CD4-positive, alpha-beta T cell treated with Interleukin-10 for 1 hour (primary cell): Measurements from ENCODE around the gene NCAM1.
"Not testable (repeated sequence)": the region's sequence is repeated elsewhere in the genome, so short reads cannot be mapped to it uniquely, and the experiment has no call there.

Source experiments
- DNase-seq: peaks from one replicate; pipeline ENCODE4 v3.0.0-alpha.2; 2020

Gene NCAM1

DNA sequence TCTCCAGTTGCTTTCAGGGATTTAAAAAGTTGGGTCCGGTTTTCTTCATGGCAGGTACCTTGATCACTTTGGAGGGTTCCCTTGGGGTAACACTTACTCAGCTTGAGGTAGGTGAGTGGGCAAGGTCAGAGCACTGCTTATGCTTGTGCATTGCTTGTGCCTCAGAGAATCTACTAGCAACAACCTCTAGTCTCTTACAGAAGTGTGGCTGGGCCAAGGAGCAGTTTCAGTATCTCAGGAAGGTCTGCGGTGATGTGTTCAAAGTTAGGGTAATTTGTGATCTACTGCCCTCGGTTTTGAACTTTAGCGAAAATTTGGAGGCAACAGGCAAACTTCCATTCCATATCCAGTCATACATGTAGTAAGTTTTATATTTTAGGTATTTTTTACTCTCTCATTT lies 62.8 kb downstream of the NCAM1 start:
- no peak for DNase-seq

DNA sequence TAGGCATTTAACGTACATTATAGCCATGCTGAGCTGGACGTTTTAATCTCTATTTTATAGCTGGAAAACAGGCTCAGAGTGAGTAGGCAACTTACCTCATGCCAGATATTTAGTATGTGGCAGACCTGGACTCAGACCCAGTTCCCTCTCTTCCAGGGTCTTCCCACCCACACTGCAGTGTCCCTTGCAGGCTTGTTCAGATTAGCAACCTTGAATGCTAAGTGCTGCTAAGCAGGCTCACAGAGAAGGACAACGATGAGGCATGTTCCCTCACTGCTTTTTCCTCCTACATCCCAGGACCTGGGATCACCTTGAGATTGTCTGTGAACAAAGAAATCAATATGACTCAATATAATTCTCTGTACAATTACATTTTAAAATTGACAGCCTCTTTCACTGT lies 65.6 kb downstream of the NCAM1 start:
- DNase-seq: no peak

DNA sequence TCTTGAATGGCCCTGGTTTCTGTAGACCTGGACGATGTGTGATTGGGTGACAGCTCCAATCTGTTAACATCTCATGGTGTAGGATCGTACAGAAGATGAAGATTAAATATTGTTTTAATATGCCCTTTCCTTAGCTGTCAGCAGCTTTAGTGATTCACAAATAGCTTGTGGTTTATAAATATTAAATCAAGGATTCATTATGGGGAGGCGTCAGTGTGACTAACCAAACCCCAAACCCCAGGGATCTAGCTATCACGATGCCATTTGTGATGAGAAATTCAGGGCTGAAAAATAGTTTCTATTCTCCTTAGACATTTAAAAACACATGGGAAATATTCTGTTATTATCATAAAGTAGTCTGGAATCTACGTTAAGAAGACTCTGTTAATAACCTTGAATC lies 73.4 kb downstream of the NCAM1 start:
- no peak for DNase-seq

DNA sequence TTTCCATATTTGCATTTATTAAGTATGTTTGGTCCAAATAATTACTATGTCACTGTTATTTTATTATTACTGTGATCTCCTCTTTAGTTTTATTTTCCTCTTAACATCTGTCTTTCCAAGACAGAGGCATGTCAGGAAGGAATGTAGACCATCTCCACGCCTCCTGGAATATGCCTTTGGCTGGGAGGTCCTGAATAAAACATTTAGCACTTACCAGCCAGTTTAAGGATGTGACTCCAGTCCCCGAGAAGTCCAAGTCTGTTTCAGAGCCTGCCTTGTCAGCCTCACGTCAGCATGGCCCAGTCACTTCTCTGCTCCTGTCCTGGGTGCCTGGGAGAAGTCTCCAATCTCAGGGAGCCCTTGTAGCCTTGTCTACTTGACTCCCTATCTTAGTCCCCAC lies 74.5 kb downstream of the NCAM1 start:
- no peak for DNase-seq

DNA sequence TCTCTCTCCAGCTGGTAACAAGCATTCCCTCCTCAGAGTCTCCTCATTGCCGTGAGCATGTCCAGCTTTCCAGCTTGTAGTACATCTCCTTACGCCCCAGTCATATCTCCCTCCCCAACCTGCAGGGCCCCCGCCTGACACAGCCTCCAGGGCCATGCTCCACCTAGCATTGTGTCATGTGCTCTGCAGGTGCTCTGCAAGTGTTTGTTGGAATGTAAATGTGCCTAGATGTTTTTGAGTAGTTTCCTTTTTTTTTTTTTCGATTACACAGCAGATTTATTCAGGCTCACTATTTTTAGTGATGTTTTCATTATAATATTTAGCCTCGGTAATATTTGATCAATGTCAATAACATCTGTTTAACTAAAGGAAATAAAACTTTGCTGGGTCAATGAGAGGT lies 82.5 kb downstream of the NCAM1 start:
- no peak for DNase-seq

DNA sequence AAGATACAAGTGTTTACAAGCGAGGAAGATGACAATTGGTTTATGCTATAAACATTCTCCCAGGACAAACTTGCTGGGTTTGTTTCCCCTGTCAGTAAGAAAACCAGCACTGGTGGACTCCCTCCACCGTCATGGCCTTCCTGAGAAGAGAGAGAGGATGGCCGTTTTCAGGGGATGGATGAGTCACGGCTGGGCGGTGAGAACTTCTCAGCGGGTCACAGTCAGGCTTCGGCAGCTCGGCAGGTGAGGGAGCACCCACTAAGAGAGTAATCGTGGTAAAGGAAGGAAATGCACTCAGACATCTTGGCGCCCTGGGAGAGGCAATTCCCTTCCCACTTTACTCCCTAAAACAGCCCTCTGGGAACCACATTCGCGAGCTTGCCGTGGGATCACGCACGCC lies 83.9 kb downstream of the NCAM1 start:
- no peak for DNase-seq

DNA sequence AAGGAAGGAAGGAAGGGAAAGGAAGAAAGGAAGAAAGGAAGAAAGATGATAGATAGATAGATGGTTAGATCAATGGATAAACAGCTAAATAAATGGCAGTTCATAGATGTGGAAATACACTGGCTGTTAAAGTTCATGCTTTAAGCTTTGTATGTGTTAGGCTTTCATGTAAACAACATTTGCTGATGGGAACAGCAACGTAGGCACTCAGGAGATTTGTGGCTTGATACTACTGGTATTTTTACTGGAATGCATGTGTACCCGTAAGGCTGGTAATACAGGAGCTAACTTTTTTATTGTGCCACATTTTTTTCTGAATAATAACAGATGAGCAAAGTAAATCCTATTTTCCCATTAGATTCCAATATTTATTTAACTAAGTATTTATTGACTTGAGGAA lies 85.6 kb downstream of the NCAM1 start:
- no peak for DNase-seq

DNA sequence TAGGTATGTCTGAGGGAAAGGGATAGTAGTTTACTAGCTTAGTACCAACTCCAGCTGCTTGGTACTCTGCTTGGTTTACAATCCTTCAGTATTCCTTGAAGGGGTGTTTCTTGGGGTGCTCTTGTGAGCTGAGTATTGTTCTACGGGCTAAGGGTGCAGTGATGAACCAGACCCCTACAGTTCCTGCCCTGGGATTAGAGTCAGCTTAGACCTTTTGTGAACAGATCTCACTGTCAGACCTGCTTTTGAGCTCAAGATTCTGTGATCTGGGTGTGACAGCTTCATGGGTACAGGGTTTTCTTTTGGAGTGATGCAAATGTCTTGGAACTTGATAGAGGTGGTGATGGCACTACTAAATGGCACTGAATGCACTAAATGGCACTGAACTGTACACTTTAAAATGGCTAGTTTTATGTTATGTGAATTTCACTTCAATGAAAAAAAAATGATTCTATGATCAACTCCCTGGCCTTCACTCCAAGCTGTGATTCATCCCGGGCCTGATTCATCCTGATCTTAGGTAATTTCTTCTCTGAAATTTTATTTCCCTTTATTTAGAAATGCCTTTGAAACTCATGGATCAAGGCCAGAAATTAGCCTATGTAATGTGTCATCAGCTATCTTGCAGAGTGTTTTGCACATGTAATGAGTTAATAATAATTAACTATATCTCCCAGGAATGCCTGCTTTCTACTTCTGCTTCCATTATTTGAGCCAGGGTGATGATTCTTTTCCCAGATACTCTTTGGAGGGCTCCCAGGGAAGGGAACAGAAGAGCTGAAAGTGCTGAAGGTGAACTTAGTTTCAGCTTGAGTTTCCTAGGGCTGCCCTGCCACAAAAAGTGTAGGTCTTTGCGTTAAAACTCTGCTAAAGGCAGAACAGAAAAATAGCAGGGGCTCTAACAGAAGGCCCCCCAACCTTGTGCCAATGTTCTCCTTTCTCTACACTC lies 87.9 kb downstream of the NCAM1 start:
- DNase-seq: no peak

DNA sequence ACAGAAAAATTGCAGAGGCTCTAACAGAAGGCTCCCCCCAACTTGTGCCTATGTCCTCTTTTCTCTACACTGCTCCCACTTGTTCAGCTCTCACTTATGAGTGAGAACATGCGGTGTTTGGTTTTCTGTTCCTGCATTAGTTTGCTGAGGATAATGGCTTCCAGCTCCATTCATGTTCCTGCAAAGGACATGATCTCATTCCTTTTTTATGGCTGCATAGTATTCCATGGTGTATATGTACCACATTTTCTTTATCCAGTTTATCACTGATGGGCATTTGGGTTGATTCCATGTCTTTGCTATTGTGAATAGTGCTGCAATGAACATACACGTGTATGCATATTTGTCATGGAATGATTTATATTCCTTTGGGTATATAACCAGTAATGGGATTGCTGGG lies 91.8 kb downstream of the NCAM1 start:
- not testable (repeated sequence) for DNase-seq

DNA sequence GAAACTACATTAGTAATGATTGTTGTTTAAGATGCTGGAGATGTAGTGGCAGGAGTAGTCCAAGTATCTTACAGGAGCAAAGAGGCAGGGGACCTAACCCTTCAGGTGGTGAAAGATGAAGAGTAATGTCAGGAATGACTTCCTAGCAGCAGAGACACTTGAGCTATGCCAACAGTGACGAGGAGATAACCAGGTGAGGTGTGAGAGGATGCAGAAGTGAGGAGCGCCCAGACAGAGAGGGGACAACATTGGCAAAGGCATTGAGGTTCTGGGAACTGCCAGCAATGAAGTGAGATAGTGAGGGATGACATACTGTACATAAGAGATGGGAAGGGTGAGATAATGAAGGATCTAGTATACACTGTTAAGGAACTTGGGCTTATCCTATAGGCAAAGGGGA lies 95.8 kb downstream of the NCAM1 start:
- DNase-seq: no peak

DNA sequence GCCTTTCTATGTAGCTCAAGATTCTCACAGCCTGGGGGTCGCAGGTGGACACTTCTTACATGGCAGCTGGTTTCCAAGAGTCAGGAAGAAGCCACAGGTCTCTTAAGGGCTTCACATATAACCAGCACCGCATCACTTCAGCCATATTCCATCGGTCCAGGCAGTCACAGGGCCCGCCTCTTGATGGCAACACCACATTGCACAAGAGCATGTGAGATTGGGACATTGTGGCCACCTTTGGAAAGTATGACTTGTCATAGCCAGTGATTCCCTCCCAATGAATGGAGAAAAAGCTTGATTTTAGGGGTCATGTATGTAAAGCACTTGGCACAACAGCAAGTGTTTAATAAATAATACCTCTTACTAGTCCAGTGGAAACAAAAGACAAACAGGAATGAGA lies 98.3 kb downstream of the NCAM1 start:
- no peak for DNase-seq

DNA sequence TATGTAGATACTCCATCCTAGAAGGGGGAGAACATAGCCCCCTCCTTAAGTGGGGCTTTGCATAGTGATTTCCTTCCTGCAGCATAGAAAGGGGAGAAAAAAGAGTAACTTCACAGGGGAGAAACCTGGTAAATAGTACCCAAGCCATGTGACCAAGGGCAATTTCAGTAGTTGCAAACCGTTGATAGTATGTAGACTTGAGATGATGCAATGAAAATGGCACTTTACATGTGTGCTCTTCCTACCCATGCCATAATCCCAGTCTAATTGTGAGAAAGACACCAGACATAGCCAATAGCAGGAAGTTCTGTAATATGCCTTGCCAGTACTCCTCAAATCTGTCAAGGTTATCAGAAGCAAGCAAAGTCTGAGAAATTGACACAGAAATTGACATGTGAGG lies 104.1 kb downstream of the NCAM1 start:
- no peak for DNase-seq

DNA sequence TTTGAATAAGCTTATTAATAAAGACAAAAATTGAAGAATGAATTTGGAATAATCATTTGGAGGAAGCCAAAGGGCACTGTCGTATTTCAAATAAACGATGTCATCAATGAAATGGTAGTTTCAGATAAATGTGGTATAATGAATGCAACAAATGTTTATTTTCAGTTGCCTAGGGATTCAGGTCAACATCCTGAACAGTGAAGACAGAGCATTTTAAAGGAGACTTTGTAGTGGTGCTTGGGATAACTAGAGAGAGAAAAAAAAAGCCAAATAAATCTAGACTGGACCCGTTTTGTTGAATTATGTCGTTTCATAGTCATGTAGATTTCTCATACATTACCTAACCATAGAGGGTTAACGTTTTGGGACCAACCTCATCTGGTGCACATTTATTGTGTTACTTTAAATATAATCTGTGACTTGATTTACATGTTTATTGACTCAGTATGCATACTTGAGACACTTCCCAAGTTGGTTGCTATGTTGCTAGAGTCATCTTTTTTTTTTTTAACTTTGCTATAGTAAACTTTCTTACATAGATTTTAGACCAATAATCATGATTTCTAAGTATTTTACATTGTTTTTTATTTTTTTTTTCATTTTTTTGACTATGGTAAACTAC lies 111.1 kb downstream of the NCAM1 start:
- DNase-seq: no peak

DNA sequence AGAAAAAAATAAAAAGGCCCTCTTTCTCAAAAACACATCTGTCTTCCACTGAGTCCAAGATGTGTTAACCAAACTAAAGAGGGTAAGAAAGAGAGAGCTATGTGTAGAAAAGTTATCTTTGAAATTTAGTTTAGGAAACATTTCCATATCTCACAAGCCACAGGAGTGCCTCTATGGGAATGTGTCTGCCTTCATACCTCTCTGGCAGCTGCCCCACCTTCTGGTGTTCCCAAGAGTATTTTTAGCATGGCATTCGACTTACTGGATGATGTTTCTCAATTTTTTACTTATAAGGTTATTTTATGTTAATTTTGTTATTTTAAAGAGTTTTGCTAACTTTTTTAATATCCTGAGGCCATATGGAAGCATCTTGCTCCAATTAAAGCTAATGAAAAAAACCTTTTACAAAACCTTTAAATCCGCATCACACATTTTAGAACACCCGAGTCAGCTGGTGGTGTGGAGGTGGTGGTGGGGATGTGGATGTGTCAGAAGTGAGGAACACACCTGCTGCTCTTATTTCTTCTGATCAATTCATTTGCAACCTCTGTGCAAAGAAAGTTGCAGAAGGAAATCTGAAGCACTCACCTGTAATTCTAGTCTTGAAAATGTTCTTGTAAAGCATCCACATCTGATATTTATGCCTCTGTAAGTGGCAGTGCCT lies 112.2 kb downstream of the NCAM1 start:
- no peak for DNase-seq

DNA sequence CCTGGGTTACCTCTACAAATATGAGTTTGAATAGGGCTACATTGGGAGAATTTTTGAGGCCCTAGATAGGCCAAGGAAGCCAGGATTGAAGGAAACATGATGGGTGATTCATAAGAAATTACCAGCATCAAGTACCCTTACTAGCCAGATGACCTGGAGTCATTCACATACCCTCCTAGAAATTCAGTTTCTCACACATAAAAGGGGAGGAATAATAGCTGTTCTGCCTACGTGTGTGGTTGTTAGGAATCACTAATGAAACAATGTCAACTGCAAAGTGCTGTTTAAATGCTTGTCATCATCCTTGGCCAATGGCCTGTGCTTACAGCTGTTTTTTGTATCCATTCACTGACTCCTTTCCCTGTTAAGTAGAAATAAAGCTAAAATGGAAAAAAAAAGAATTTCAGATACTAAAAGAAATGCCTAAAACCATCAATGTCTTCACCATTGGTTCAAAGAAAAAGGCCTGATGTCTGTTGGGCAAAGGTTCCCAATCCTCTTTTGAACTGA lies 114.4 kb downstream of the NCAM1 start:
- no peak for DNase-seq

DNA sequence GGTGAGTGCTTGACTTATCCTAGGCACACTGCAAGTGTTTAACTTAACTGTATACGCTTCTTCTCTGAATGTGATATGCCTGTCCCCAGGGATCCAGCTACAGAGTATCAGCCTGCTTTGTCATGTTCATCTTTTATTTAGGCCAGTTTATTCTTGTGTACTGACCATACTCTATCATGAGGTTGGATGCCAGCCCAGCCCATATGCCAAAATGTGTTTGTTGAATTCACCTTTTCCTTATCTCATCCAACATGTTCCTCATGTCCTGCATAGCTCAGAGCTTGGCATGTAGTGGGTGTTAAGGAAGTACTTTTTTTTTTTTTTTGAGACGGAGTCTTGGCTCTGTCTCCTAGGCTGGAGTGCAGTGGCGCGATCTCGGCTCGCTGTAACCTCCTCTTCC lies 116.2 kb downstream of the NCAM1 start:
- no peak for DNase-seq

DNA sequence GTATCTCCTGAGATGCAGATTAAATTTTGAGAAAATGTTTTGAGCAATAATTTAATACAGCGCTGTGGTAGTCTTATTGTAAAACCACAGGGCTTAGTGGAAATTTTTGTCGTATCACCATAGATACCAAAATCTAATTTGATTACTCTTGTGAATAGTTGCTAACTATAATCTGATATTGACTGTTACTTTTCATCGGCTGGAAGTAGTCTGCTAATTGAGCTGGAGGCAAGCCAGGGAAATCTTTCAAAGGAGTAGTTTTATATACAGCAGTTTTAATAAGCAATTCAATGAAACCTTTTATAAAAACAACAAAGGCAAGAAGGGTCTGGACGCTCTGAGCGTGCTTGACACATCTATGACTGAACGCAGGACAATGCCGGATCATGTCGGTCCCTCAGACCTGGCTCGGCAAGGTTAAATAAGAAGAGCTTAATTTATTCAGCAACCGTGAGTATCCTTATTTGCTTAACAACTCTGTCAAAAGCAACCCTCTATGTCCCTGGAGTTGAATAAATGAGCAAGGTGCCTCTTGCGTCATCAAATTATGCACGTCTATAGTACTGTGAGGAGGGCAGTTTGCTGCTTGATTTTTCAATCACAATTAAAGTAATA lies 121.2 kb downstream of the NCAM1 start:
- DNase-seq: no peak

DNA sequence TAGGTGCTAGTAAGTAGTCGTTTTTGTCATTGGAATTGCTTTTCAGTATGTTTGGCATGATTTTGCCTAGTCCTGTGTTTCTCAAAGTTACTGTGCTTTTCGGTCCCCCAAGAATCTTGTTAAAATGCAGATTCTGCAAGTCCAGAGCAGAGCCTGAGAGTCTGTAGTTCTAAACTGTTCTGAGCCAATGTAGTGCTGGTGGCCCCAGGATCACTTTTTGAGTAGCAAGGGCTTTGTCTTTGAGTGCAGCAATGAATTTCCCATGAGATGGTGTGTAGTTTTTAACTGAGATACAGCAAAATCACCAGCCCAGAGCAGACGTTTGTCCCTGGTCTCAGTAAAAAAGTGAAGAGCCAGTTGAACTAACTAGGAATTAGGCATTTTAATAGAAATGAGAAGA lies 122.4 kb downstream of the NCAM1 start:
- DNase-seq: no peak

DNA sequence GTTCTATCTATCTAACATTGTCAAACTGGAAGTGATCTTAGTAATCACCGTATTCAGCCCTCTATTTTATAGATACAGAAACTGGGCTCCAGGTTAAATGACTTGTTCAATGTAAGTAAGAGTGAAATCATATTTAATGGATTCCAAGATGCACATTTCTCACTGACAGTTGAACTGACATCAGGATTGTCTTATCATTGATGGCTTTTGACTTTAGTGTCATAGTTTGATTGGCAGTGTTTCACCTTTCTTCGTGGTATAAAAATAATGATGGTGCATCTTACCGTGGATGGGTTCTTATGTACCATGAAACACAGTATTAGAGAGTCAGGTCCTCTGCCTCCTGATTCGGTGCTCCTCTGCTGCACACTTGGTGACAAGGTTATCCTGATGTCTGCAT lies 123.1 kb downstream of the NCAM1 start:
- no peak for DNase-seq

DNA sequence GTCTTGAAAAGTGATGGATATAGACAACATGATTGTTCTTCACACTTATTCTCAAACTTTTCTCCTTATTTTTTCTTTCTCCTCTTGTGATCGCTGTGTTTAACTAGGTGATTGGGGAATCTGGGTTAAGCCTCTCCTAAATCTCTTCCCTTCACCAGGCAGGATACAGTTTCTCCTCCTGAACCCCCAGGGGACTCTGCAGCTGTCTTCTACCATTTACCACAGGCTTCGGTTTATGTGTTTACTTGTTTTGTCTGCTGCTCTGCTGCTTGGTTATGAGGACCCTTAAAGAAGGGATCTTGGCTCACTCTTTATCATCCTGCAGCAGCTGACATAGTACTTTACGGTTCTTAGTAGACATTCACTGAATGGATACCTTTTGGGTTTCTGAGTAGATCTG lies 124.2 kb downstream of the NCAM1 start:
- DNase-seq: no peak

DNA sequence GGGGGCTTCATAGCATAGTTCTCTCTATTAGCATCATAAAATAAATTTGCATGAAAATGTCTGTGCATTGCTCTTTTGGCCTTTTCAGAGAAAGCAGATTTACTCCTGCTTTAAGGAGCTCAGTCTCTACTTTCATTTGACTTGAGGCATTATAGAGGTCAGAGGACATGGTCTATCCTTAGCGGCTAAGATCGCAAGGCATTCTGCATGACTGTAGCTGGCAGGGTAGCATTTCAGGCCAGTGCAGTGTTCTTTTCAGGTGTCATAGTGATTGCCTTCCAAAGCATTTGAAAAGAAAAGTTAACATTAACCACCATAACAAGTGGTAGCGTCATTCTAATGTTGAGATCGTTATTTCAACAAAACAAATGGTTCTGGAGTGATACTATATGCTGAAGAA lies 126.5 kb downstream of the NCAM1 start:
- DNase-seq: no peak

DNA sequence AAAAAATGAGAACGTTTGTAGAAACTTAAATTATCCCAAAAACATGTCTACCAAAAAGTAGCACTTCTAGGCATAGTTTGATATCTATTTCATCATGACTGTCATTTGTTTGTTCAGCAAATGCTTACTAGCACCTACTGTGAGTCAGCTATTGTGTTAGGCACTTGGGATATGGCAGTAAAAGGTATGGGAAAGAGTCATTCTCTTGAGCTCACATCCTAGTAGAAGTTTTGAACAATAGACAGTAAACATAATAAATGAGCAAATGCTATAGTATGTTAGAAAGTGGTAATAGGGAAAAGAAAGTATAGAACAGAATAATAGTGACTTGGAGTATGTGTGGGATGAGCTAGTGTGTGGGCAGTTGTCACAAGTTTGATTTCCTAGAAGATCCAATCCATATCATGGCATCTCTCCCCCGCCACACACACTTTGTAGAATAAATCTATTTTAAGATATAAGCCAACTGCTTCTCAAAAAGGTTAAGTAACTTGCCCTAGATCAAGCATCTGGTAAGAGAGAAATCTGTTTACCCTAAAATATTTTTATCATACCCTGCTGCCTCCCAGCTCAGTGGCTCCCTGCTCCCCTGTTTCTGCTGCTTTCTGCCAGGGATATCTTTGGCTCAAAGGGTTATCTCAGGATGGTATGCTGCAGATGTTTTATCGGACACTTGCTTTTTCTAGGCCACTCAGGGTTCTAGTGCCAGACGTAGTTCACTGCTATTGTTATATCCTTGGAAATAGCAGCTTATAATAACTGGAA lies 129.7 kb downstream of the NCAM1 start:
- DNase-seq: no peak

DNA sequence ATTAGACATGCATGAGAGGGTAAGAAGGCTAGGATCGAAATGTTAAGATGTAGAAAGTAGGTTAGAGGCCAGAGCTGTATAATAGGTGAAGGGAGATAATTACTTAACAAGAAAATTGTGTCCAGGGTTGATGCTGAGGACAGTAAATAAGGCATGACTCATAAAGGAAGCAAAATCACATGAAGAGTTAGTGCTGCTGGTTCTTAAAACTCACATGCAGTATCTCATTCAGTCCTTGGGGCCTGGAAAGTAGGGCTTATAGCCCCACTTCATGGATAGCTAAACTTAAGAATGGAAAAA lies 130.2 kb downstream of the NCAM1 start:
- no peak for DNase-seq
